IPS-20b (cell line): Measurements from ENCODE around the gene PPP1CA.

Experiments used
- H3K27ac ChIP-seq: one replicate; pipeline ENCODE4 v1.5.1; 2013; ENCODE audit warnings: low read length
- H3K27me3 ChIP-seq: 2 replicates; pipeline ENCODE4 v1.6.1; 2013; ENCODE audit warnings: mild to moderate bottlenecking, low read length, inconsistent platforms; ENCODE audit not compliant: insufficient read depth
- H3K36me3 ChIP-seq: 2 replicates; pipeline ENCODE4 v1.6.1; 2013; ENCODE audit warnings: low read depth, mild to moderate bottlenecking, inconsistent platforms, low read length, moderate library complexity; ENCODE audit not compliant: insufficient read depth
- H3K4me1 ChIP-seq: 2 replicates; pipeline ENCODE4 v1.6.1; 2013; ENCODE audit warnings: mild to moderate bottlenecking, control low read depth, inconsistent platforms, low read length, moderate library complexity; ENCODE audit not compliant: insufficient read depth
- H3K4me3 ChIP-seq: 2 replicates; pipeline ENCODE4 v1.5.1; 2013; ENCODE audit warnings: mild to moderate bottlenecking, low read length, inconsistent platforms
- H3K9ac ChIP-seq: 2 replicates; pipeline ENCODE4 v1.6.1; 2013; ENCODE audit warnings: low read depth, mild to moderate bottlenecking, inconsistent platforms, low read length, moderate library complexity
- H3K9me3 ChIP-seq: 2 replicates; pipeline ENCODE4 v1.6.1; 2013; ENCODE audit warnings: mild to moderate bottlenecking, low read depth, low read length, inconsistent platforms; ENCODE audit not compliant: insufficient read depth

PPP1CA gene

GRCh38 chr11:67401495-67402191 is at the start of gene PPP1CA:
PPP1CA (minus strand) TSS chr11:67401858; CDS start chr11:67401782, 76 bp downstream.
- Histone ChIP-seq H3K9me3 (no peaks in the 10 kb centered on the region), H3K9ac (peak within 1 kb of the TSS; percentile 92), H3K4me1 (peaks cover 5% of the 10 kb centered on the region; the same call in 1 of the 2 replicates), H3K4me3 (peak within 1 kb of the TSS; percentile 83), H3K27ac (no peak within 1 kb of the TSS), H3K27me3 (no peaks in the 10 kb centered on the region), H3K36me3 (peaks cover 35% of the 10 kb centered on the region)

GRCh38 chr11:67450796-67451657 is 49.4 kb upstream of the PPP1CA start:
- no peaks in the 10 kb centered on the region for H3K9me3 ChIP-seq
- no peaks in the 10 kb centered on the region for H3K27me3 ChIP-seq
- no peaks in the 10 kb centered on the region for H3K4me1 ChIP-seq
- no peak overlapping the region for H3K4me3 ChIP-seq
- H3K9ac ChIP-seq = no peak overlapping the region
- H3K27ac ChIP-seq = no peak overlapping the region
- H3K36me3 ChIP-seq = no peaks in the 10 kb centered on the region

- H3K4me3 ChIP-seq = no peak overlapping the region
- H3K4me1 ChIP-seq = no peaks in the 10 kb centered on the region
- no peaks in the 10 kb centered on the region for H3K27me3 ChIP-seq
- no peak overlapping the region for H3K9ac ChIP-seq
- no peaks in the 10 kb centered on the region for H3K9me3 ChIP-seq
- no peak overlapping the region for H3K27ac ChIP-seq
- H3K36me3 ChIP-seq = no peaks in the 10 kb centered on the region
These were observed 47.6 kb upstream of the PPP1CA start for GRCh38 chr11:67449116-67449844.

DNA sequence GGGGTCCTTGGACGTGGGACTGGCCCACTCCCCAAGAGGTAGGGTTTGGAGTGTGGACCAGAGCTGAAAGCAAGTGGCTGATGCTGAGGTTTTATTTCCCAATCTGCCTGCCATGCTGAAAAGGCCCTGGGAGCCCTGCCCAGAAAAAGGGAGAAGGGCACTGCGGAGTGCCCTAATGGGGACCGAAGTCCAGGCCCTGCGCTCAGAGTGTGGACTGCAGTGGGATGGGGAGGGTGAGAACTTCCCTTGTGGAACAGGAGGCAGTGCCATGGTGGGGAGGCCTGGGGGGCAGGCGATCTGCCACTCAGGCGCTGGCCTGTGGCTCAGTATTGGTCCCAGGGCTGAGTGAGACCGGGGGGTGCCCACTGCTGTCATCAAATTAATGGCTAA is 46.6 kb upstream of the PPP1CA start:
- no peak overlapping the region for H3K27ac ChIP-seq
- no peak overlapping the region for H3K4me3 ChIP-seq
- H3K9ac ChIP-seq = no peak overlapping the region
- no peaks in the 10 kb centered on the region for H3K27me3 ChIP-seq
- H3K4me1 ChIP-seq = no peaks in the 10 kb centered on the region
- no peaks in the 10 kb centered on the region for H3K36me3 ChIP-seq
- no peaks in the 10 kb centered on the region for H3K9me3 ChIP-seq

DNA sequence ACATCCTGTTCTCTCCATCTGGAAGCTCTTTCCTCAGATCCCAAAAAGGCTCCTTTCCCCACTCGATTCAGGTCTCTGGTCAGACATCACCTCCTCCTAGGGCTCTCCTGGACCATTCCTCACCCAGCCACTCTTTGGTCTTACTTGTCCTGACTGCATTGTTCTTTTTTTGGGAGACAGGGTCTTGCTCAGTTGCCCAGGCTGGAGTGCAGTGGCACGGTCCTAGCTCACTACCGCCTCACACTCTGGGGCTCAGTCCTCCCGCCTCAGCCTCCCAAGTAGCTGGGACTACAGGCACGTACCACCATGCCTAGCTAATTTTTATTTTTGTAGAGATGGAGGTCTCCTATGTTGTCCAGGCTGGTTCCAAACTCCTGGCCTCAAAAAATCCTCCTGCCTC is 43.9 kb upstream of the PPP1CA start:
- H3K27me3 ChIP-seq = no peaks in the 10 kb centered on the region
- no peak overlapping the region for H3K9ac ChIP-seq
- H3K27ac ChIP-seq = no peak overlapping the region
- H3K36me3 ChIP-seq = peaks cover 5% of the 10 kb centered on the region
- no peaks in the 10 kb centered on the region for H3K9me3 ChIP-seq
- no peak overlapping the region for H3K4me3 ChIP-seq
- no peaks in the 10 kb centered on the region for H3K4me1 ChIP-seq

DNA sequence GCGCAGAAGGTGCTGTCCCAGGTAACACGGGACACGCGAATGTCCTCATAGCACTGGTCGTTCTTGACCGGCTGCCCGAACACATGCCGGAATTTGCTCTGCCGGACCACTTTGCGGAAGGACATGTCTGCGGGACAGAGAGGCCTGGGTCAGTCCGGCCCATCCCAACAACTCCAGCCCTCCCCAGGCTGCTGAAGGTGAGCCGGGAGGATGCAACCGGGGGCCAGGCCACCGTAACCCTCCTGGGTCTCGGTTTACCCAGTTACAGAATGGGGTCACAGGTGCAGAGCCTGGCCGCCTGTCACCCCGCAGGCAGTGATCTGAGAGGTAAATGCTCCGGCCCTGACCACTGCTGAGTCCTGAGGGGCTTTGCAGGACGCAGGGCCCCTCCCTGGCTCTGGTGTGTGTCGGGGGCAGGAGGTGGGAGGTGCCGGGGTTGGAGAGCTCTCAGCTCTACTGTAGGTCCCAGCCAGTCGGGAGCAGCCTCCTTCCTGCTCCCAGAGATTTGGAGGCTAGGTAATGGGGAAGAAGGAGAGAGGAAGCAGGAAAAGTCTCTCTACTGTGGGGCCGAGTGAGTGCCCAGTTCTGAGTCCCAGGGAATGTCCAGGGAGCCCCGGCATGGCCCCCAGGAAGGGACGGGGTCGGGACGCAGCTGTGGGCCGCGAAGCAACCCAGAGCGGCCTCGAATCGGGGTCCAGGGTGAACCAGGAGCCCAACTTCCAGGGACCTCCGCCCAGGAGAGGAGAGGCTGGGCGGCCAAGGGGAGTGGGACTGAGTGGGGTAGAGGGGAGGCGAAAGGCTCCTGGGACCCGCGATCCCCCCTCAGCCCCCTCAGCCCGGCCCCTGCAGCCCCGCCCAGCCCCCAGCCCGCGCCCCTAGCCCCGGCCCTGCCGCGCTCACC is 41.1 kb upstream of the PPP1CA start:
- Histone ChIP-seq H3K27ac (peak overlapping the region; percentile 62), H3K27me3 (no peaks in the 10 kb centered on the region), H3K9me3 (no peaks in the 10 kb centered on the region), H3K36me3 (peaks cover 13% of the 10 kb centered on the region), H3K9ac (peak overlapping the region; percentile 83), H3K4me1 (no peaks in the 10 kb centered on the region), H3K4me3 (peak overlapping the region; percentile 83)

DNA sequence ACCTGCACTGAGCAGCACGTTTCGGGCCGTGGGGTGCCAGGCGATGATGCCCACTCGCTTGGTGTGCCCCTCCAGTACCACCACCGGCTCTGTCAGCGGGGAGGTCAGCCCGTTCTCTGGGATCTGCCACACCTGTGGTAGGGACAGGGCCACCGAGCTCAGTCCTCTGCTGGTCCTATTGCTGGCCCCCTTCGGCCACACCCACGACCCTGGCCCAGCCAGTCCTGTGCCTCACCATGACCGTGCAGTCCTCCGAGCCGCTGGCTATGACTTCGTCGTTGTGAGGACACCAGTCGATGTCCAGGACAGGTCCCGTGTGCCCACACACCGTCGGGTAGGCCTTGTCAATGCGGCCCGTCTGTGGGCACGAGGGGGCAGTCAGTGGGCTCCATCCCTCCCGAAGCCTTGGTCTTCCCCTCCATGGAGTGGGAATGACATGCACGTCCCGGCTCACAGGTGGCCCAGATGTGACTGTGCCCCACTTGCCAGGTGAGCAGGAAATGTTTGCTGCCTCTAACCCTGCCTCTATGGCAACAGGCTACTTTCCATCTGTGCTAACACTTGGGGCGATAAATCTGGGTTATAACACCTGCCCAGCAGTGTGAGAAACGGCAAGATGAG is 40.2 kb upstream of the PPP1CA start:
- Histone ChIP-seq H3K9me3 (no peaks in the 10 kb centered on the region), H3K27ac (no peak overlapping the region), H3K4me1 (no peaks in the 10 kb centered on the region; the same call in 1 of the 2 replicates), H3K4me3 (no peak overlapping the region), H3K36me3 (peaks cover 17% of the 10 kb centered on the region), H3K27me3 (no peaks in the 10 kb centered on the region), H3K9ac (no peak overlapping the region)

GRCh38 chr11:67441098-67441563 is 39.5 kb upstream of the PPP1CA start:
- H3K27ac ChIP-seq = no peak overlapping the region

GRCh38 chr11:67440229-67441097 is 38.8 kb upstream of the PPP1CA start:
- Histone ChIP-seq H3K9ac (no peak overlapping the region), H3K4me1 (peaks cover 4% of the 10 kb centered on the region), H3K27ac (no peak overlapping the region)

More at GRCh38 chr11:67441098-67441563, 39.5 kb upstream of the PPP1CA start:
- Histone ChIP-seq H3K4me3 (no peak overlapping the region), H3K27me3 (no peaks in the 10 kb centered on the region), H3K4me1 (peaks cover 4% of the 10 kb centered on the region), H3K9ac (no peak overlapping the region), H3K36me3 (peaks cover 17% of the 10 kb centered on the region), H3K9me3 (no peaks in the 10 kb centered on the region)

More at GRCh38 chr11:67440229-67441097, 38.8 kb upstream of the PPP1CA start:
- Histone ChIP-seq H3K27me3 (no peaks in the 10 kb centered on the region), H3K4me3 (no peak overlapping the region), H3K9me3 (no peaks in the 10 kb centered on the region), H3K36me3 (peaks cover 17% of the 10 kb centered on the region)
